HG03521 (cell line): Measurements from ENCODE around the gene C19orf85.

Experiments
- ATAC-seq: cut with Tn5 transposase; IDR thresholded peaks from one replicate; pipeline ENCODE4 v1.9.1; 2021; ENCODE audit warnings: mild to moderate bottlenecking, moderate library complexity; ENCODE audit not compliant: unreplicated experiment

Gene C19orf85

DNA sequence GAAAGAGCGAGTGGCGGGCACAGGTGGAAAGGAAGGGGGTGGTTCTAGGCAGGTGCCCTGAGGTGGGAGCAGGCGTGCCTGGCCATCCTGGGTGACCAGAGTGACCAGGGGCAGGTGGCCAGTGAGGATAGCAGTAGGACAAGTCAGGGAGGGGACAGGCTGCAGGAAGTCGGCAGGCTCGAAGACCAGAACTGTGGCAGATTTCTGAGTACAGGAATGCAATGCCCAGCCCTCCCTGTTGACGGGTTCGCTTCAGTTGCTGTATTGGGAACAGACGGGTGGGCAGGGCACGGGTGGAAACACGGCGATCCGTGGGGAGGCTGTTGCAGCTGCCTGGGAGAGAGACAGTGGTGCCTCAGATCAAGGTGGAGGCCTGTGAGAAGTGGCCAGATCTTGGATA lies 13.8 kb upstream of the C19orf85 start:
- ATAC-seq: no peak

- no peak for ATAC-seq
These were observed 13.4 kb upstream of the C19orf85 start for GRCh38 chr19:55477905-55478304.

DNA sequence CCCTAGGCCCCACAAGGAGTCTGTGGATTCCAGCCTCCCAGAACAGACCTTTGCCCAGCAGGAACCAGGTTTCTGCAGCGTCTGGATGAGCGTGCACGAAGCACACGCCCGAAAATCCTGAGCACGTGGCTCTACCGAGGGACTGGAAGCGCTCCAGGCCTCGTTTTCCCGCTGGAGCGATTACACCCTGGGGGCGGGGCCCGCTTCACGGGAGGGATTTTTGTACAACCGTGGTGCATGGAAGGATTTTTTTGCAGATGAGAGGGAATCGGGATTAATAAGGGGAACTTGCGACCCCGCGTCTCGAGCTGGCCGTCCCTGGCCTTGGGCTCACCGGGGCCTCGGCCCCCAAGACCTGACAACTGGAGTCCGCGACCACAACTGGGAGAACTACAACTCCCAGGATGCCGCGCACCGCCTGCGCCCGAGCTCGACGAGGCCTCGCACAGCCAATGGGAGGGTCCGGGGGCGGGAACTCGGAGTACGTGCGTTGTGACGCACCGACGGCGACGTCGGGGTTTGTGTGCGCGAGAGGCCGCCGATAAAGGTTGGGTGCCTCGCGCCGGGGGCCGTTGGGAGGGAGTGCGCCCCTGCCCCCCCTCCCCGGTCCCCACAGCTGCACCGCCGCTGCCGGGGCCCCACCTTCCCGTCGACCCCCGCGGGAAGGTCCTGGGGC lies 11.7 kb upstream of the C19orf85 start, which contains the start of gene ZNF628:
Gene ZNF628, plus strand, starts transcription at position 518 of the 676 bp plus-strand sequence. CDS start 3,294 bp downstream, outside the sequence.
- ATAC-seq: peak; percentile 95

DNA sequence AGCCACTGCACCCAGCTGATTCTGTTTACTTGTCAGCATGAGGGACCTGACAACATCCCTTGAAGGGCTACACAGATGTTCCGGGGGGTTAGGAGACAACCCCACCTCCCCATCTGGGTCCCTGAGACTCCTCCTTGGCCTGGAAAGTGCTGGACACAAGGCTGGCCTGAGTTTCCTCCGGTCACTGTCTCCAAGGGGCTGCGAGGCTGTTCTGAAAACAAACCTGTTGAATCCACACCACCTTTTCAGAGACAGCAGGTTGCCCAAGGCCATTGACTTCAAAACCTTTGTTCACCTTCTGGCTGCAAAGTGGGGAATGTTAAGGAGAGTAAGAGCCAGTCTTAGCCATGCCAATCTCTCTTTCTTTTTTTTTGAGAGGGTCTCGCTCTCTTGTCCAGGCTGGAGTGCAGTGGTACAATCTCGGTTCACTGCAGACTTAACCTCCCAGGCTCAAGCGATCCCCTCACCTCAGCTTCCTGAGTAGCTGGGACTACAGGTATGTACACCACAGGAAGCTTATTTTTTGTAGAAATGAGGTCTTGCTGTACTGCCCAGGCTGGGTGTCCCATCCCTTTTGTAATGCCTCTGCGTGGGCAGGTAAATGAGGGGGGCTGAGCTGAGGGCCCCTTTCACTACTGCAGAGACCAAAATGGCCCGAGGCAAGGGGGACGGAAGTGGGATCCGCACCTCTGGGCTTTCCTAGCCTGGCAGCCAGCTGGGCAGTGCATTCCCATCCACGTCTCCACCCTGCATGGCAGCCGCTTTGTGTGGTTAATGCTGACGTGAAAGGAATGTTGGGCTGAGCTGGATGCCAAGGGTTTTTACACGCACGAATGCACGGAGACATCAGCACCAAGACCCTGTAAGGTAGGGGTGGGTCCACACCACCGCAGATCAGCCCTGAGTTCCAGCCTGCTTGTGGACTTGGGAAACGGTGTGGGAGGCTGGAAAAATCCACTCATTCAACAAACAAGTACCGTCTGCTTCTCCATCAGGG lies 10.0 kb upstream of the C19orf85 start:
- no peak for ATAC-seq

DNA sequence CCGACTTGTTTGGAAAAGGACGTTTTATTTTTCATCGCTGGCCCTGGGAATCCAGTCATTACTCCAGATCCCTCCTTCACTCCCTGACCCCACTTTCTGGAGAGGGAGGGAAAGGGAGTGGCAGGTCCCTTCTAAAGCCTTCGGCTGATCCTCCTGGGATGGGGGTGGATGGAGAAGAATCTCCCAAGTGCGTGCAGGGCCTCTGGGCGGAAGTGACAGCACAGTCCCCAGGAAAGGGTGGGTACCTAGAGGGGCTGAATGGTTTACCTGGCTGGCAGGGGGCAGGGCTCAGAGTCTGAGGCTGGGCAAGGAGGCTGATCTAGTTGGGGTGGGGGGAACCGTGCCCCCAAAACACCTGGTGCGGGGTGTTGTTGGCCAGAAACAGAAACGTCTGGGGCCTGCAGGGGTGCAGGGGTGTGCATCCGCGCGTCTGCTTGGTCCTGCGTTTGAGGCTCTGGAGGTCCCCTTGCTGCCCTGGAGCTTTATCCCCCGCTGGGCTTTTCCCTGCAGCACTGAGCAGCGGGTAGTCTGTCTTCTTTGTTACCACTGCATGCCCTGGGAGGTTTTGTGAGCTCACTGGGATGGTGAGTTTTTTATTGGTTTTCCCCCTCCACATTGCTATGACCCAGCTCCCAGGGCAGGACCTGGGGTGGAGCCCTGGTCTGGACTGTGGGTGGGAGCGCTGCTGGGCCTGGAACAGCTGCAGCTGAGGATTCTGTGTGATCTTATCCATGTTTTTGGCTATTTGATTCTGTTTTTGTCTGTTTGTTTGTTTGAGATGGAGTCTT lies 8.9 kb upstream of the C19orf85 start:
- ATAC-seq: no peak

- no peak for ATAC-seq
These were observed 7.9 kb upstream of the C19orf85 start for GRCh38 chr19:55472463-55472862.

DNA sequence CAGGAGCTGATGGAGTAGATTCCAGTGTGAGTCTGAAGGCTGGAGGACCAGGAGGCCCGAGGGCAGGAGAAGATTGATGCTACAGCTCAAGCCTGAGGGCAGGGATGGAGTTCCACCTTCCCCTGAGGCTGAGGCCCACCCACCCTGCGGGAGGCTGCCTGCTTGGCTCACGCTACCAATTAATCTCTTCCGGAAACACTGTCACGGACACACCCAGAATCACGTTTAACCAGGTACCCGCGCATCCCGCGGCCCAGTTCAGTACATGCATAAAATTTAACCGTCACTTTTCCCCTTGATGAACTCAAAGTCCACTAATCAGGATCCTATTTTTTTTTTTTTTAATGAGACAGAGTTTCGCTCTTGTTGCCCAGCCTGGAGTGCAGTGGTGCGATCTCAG lies 6.7 kb upstream of the C19orf85 start:
- no peak for ATAC-seq

- ATAC-seq: no peak
These were observed 3.5 kb upstream of the C19orf85 start for GRCh38 chr19:55468054-55468393.

DNA sequence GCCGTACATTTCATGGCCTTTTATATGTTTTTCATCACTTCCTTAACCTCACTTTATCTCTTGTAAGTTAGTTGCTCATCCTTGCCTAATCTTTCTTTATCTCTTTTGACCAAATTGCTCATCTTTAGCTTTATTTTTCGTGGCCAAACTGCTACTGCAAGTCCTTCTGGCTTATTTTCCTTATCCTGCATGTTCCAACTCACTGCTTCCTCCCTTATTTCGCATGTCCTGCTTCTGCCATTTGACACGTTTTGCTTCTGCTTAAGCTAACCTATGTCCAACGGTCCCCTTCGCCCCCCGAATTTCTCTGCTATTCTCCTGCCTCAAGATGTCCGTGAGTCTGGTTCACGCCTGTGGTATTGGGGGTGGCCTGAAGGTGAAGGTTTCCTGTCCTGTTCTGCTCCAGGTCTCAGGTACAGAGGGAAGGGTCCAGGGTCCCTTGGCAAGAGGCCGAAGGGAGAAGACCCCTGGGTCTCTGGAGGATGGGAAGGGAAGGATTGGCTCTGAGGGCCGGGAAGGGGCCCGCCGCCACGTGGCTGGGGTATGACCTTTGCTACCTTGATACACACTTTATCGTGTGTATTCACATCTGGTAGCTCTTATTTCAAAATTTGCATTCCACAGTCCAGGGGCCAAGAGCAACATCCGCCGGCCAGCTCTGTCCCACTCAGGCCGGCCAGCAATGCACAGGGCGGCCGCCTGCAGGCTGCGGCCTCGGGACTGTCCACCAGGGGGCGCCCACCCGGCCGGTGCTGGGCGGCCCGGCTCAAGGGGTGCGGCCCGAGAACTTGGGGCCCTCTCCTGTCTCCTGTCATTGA lies 2.9 kb upstream of the C19orf85 start:
- peak; percentile 71 for ATAC-seq

DNA sequence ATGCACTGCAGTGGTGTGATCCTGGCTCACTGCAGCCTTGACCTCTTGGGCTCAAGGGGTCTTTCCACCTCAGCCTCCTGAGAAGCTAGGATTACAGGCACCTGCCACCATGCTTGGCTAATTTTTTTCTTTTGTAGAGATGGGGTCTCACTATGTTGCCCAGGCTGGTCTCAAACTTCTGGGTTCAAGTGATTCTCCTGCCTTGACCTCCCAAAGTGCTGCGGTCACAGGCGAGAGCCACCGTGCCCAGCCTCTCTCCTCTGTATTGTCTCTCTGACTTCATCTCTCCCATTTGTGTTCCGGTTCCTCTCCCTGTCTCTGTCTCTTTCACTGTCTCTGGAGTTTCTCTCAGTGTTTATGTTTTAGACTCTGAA lies 1.7 kb upstream of the C19orf85 start:
- no peak for ATAC-seq

GRCh38 chr19:55465460-55466240 lies 1.1 kb upstream of the C19orf85 start:
- no peak for ATAC-seq

- ATAC-seq: no peak
These were observed 401 bp downstream of the C19orf85 start for GRCh38 chr19:55464039-55464661.

DNA sequence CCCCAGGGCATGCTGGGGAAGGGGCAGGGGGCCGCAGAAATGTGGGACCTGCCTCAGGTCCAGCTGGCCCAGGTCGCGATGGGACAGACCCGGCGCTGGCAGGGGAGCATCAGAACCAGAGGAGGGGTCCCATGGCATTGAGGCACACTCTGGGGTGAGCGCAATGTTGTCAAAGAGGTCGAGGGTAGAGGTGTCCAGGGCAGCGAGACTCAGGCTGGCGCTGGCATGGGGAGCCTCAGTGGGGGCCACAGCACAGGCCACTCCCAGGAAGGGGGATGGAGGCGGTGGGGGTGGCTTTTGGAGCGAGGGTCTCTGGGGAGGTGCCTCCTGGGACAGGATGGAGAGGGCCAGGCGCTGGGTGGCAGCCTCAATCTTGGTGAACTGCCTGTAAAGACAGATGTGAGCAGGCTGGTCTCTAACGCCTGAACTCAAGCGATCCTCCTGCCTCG lies 944 bp downstream of the C19orf85 start:
- ATAC-seq: no peak

DNA sequence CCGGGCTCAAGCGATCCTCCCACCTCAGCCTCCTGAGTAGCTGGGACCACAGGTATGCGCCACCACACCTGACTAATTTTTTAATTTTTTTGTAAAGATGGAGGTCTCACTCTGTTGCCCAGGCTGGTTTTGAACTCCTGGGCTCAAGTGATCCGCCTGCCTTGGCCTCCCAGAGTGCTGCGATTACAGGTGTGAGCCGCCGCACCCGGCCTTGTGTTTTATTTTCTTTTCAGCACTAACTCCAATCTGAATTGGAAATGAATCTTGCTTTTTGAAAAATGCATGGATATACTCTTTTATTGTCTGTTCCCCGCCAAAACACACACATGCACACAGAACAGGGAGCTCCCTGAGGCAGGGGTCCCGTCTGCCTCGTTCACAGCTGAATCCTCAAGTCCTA lies 1.8 kb downstream of the C19orf85 start:
- no peak for ATAC-seq

- no peak for ATAC-seq
These were observed 2.5 kb downstream of the C19orf85 start for GRCh38 chr19:55461974-55462626.

GRCh38 chr19:55461259-55461973 lies 3.1 kb downstream of the C19orf85 start, which contains the start of gene ISOC2:
Gene ISOC2 (minus strand): TSS chr19:55461642. CDS start chr19:55456486, 5,156 bp downstream.
- peak; percentile 90 for ATAC-seq

- ATAC-seq: no peak
These were observed 3.8 kb downstream of the C19orf85 start for GRCh38 chr19:55460670-55461258.
